Ishikawa (cell line): ENCODE data around the gene ERC1.

Experiments
- CEBPB ChIP-seq: IDR thresholded peaks from 2 replicates; pipeline ENCODE4 v1.6.1; 2012
- CREB1 ChIP-seq: IDR thresholded peaks from 2 replicates; pipeline ENCODE4 v1.6.1; 2012; ENCODE audit warnings: low read depth
- EGR1 ChIP-seq: IDR thresholded peaks from 2 replicates; pipeline ENCODE4 v1.6.1; 2012
- EP300 ChIP-seq: IDR thresholded peaks from 2 replicates; pipeline ENCODE4 v1.6.1; 2012; ENCODE audit warnings: borderline replicate concordance
- FOXM1 ChIP-seq: IDR thresholded peaks from 2 replicates; pipeline ENCODE4 v1.6.1; 2012; ENCODE audit warnings: low read depth, borderline replicate concordance
- MAX ChIP-seq: IDR thresholded peaks from 2 replicates; pipeline ENCODE4 v1.6.1; 2012
- NFIC ChIP-seq: IDR thresholded peaks from 2 replicates; pipeline ENCODE4 v1.6.1; 2012
- RAD21 ChIP-seq: IDR thresholded peaks from 2 replicates; pipeline ENCODE4 v1.6.1; 2012; ENCODE audit warnings: low read depth
- REST ChIP-seq: IDR thresholded peaks from 2 replicates; pipeline ENCODE4 v1.6.1; 2012; ENCODE audit warnings: low read depth, mild to moderate bottlenecking
- TAF1 ChIP-seq: IDR thresholded peaks from 2 replicates; pipeline ENCODE4 v1.6.1; 2012; ENCODE audit warnings: low read depth, mild to moderate bottlenecking
- TCF12 ChIP-seq: IDR thresholded peaks from 2 replicates; pipeline ENCODE4 v1.6.1; 2012; ENCODE audit warnings: low read depth
- TEAD4 ChIP-seq: IDR thresholded peaks from 2 replicates; pipeline ENCODE4 v1.6.1; 2012
- USF1 ChIP-seq: IDR thresholded peaks from 2 replicates; pipeline ENCODE4 v1.6.1; 2012
- YY1 ChIP-seq: IDR thresholded peaks from 2 replicates; pipeline ENCODE4 v1.6.1; 2012; ENCODE audit warnings: low read depth
- ZBTB7A ChIP-seq: IDR thresholded peaks from 2 replicates; pipeline ENCODE4 v1.6.1; 2012; ENCODE audit warnings: low read depth

ERC1 gene

GRCh38 chr12:1314523-1314922 is 323.5 kb downstream of the ERC1 start:
- no peak for TF ChIP-seq CEBPB
- TF ChIP-seq NFIC, result no peak
- no peak for TF ChIP-seq TEAD4
- TF ChIP-seq TAF1, result no peak
- TF ChIP-seq REST, result no peak
- no peak for TF ChIP-seq EP300
- TF ChIP-seq FOXM1, result no peak
- TF ChIP-seq USF1, result no peak
- TF ChIP-seq ZBTB7A, result no peak
- no peak for TF ChIP-seq CREB1
- TF ChIP-seq TCF12, result no peak
- TF ChIP-seq EGR1, result no peak
- no peak for TF ChIP-seq MAX
- no peak for TF ChIP-seq RAD21

- TF ChIP-seq EGR1 (no peak), NFIC (peak; percentile 80), TEAD4 (peak; percentile 42), TCF12 (peak; percentile 52; the same call in 1 of the 2 replicates), CEBPB (peak; percentile 73), RAD21 (no peak)
These were observed 327.5 kb downstream of the ERC1 start for GRCh38 chr12:1318327-1319031.

- TF ChIP-seq EGR1, result no peak
- no peak for TF ChIP-seq YY1
- TF ChIP-seq TCF12, result no peak
- no peak for TF ChIP-seq FOXM1
These were observed 328.2 kb downstream of the ERC1 start for GRCh38 chr12:1319212-1319611.

- TF ChIP-seq CEBPB (no peak), RAD21 (no peak), CREB1 (no peak), NFIC (no peak), FOXM1 (no peak), MAX (no peak), YY1 (no peak)
These were observed 329.0 kb downstream of the ERC1 start for GRCh38 chr12:1320021-1320420.

GRCh38 chr12:1322821-1323220 is 331.8 kb downstream of the ERC1 start:
- TF ChIP-seq TAF1 (no peak), YY1 (no peak), MAX (no peak), EGR1 (no peak), FOXM1 (no peak), RAD21 (no peak), USF1 (no peak), CEBPB (no peak), NFIC (no peak)

- TF ChIP-seq EGR1 (no peak), CEBPB (no peak), FOXM1 (no peak), RAD21 (no peak), MAX (no peak), NFIC (no peak), EP300 (no peak), TEAD4 (no peak), ZBTB7A (no peak), USF1 (no peak), REST (no peak), CREB1 (no peak), TAF1 (no peak), YY1 (no peak), TCF12 (no peak)
These were observed 333.1 kb downstream of the ERC1 start for GRCh38 chr12:1324099-1324498.
